Measurements from ENCODE around the gene REEP6. TPM values are rescaled to one million over a fixed set of nuclear protein-coding genes. Genes with fewer than 3 reads are reported as not detected.

Gene REEP6
- total RNA-seq, 1 donor from 2014 or later, result 16.6 TPM

DNA sequence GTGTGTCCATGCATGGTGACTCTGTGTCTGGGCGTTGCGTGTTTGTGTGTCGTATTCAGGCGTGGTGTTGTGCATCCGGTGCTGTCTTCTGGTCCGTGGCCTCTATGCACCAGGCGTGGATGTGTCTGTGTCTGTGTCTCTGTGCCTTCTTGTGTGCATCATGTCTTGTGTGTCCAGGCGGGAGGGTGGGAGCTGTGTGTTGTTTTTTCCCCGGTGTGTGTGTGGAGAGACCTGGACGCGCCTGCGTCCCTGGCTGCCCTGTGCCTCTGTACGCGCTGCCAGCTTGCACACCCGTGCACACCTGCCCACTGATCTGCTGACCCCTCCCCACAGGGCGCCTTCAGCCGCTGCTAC, 34.0 kb downstream of the REEP6 start:
- Mint-ChIP-seq H3K4me1 (ENCODE audit: low read depth) (peaks cover 4% of the 10 kb centered on the region), H3K27ac (no peak overlapping the region), H3K27me3 (peaks cover 53% of the 10 kb centered on the region), H3K9me3 (ENCODE audit: low read depth) (no peaks in the 10 kb centered on the region), H3K4me3 (ENCODE audit: low read depth) (peak overlapping the region; percentile 40), H3K36me3 (ENCODE audit: insufficient read depth) (no peaks in the 10 kb centered on the region)
- TF ChIP-seq, protein P1, sequence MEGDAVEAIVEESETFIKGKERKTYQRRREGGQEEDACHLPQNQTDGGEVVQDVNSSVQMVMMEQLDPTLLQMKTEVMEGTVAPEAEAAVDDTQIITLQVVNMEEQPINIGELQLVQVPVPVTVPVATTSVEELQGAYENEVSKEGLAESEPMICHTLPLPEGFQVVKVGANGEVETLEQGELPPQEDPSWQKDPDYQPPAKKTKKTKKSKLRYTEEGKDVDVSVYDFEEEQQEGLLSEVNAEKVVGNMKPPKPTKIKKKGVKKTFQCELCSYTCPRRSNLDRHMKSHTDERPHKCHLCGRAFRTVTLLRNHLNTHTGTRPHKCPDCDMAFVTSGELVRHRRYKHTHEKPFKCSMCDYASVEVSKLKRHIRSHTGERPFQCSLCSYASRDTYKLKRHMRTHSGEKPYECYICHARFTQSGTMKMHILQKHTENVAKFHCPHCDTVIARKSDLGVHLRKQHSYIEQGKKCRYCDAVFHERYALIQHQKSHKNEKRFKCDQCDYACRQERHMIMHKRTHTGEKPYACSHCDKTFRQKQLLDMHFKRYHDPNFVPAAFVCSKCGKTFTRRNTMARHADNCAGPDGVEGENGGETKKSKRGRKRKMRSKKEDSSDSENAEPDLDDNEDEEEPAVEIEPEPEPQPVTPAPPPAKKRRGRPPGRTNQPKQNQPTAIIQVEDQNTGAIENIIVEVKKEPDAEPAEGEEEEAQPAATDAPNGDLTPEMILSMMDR (IDR thresholded peaks at IDR 0.05; ENCODE audit: unreplicated experiment), result no peak
- no peak for DNase-seq (ENCODE audit: low spot score, unreplicated experiment)

DNA sequence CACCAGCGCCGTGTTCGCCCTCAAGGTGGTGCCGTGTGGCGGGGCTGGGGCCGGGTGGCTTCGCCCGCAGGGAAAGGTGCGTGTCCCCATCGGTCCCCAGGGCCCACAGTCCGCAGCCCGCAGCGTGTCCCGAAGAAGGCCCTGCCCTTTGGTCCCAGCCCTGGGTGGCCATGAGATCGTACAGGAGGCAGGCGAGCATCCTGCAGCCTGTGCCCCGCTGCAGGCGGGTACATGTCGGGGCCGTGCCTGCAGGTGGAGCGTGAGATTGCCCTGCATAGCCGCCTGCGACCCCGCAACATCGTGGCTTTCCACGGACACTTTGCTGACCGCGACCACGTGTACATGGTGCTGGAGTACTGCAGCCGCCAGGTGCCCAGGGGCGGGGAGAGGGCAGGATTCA, 34.4 kb downstream of the REEP6 start:
- Mint-ChIP-seq H3K4me3 (ENCODE audit: low read depth) (no peak overlapping the region), H3K27ac (no peak overlapping the region), H3K4me1 (ENCODE audit: low read depth) (peaks cover 4% of the 10 kb centered on the region), H3K27me3 (peaks cover 57% of the 10 kb centered on the region), H3K36me3 (ENCODE audit: insufficient read depth) (no peaks in the 10 kb centered on the region), H3K9me3 (ENCODE audit: low read depth) (no peaks in the 10 kb centered on the region)
- no peak for DNase-seq (ENCODE audit: low spot score, unreplicated experiment)
- TF ChIP-seq, protein P1 (IDR thresholded peaks at IDR 0.05; ENCODE audit: unreplicated experiment), result no peak

DNA sequence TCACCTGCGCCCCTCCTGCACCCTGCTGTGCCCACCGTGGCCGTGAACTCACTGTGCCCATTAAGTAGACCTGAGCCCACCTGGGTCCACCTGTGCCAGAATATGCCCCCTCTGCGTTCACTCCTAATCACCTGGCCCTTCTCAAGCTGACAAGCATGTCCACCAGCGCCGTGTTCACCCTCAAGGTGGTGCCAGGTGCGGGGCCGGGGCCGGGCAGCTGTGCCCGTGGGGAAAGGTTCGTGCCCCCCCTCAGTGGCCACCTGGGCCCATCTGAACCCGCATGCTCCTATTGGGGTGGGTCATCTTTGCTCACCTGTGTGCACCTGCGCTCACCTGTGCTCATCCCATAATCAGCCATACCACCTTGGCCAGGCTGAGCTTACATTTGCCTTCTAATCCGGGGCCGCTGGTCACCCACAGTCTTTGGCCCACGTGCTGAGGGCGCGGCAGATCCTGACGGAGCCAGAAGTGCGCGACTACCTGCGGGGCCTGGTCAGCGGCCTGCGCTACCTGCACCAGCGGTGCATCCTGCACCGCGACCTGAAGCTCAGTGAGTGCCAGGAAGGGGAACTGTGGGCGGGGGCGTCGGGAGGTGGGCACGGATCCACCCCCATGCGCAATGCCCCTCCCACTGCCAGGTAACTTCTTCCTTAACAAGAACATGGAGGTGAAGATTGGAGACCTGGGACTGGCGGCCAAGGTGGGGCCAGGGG, 35.2 kb downstream of the REEP6 start:
- no peak for DNase-seq (ENCODE audit: low spot score, unreplicated experiment)
- Mint-ChIP-seq H3K4me3 (ENCODE audit: low read depth) (no peak overlapping the region), H3K4me1 (ENCODE audit: low read depth) (peaks cover 4% of the 10 kb centered on the region), H3K27ac (no peak overlapping the region), H3K9me3 (ENCODE audit: low read depth) (no peaks in the 10 kb centered on the region), H3K36me3 (ENCODE audit: insufficient read depth) (no peaks in the 10 kb centered on the region), H3K27me3 (peaks cover 57% of the 10 kb centered on the region)
- TF ChIP-seq, protein P1 (IDR thresholded peaks at IDR 0.05; ENCODE audit: unreplicated experiment), result no peak

DNA sequence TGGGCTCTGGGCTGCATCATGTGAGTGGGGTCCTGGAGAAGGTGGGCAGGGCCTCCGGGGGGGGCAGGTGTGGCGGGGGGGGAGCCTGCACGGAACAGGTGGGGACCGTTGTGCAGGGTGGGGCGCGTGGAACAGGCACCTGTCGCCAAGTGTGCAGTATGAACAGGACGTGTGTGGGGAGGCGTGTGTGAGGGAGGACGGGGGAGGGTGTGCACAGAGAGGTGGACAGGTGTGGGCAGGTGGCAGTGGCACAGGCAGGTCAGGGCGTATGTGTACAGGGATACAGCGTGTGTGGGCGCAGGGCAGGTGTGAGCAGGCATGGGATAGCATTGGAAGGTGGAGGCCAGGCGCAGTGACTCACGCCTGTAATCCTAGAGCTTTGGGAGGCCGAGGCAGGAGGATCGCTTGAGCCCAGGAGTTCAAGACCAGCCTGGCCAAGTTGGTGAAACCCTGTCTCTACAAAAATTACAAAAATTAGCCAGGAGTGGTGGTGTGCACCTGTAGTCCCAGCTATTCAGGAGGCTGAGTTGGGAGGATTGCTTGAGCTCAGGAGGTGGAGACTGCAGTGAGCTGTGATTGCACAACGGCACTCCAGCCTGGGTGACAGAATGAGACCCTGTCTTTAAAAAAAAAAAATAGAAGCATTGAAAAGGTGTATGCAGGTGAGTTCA, 36.1 kb downstream of the REEP6 start:
- H3K27ac Mint-ChIP-seq, result no peak overlapping the region
- peaks cover 52% of the 10 kb centered on the region for H3K27me3 Mint-ChIP-seq
- no peaks in the 10 kb centered on the region for H3K36me3 Mint-ChIP-seq (ENCODE audit: insufficient read depth)
- H3K9me3 Mint-ChIP-seq (ENCODE audit: low read depth), result no peaks in the 10 kb centered on the region
- no peak overlapping the region for H3K4me3 Mint-ChIP-seq (ENCODE audit: low read depth)
- TF ChIP-seq, protein P1 (IDR thresholded peaks at IDR 0.05; ENCODE audit: unreplicated experiment), result no peak
- no peak for DNase-seq (ENCODE audit: low spot score, unreplicated experiment)
- peaks cover 4% of the 10 kb centered on the region for H3K4me1 Mint-ChIP-seq (ENCODE audit: low read depth)

DNA sequence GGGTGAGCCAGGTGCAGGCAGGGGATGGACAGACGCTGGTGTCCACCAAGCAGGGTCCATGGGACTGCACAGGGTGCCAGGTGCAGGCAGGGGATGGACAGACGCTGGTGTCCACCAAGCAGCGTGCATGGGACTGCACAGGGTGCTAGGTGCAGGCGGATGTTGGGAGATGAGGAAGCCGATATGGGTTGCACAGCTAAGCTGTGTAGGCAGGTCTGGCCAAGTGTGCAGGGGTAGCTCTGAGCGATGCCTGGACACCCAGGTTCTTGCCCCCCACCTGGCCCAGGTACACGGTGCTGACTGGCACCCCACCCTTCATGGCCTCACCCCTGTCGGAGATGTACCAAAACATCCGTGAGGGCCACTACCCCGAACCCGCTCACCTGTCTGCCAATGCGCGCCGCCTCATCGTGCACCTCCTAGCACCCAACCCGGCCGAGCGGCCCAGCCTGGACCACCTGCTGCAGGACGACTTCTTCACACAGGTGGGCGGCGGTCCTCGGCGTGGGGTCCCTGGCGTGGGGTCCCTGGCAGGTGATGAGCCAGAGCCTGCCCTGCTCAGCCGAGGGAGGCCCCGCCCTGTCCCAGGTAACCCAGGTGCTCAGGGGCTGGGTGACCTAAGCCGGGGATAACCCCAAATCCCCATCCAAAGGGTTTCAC, 36.8 kb downstream of the REEP6 start:
- peaks cover 4% of the 10 kb centered on the region for H3K4me1 Mint-ChIP-seq (ENCODE audit: low read depth)
- H3K4me3 Mint-ChIP-seq (ENCODE audit: low read depth), result no peak overlapping the region
- no peak for DNase-seq (ENCODE audit: low spot score, unreplicated experiment)
- H3K27ac Mint-ChIP-seq, result no peak overlapping the region
- no peaks in the 10 kb centered on the region for H3K36me3 Mint-ChIP-seq (ENCODE audit: insufficient read depth)
- H3K9me3 Mint-ChIP-seq (ENCODE audit: low read depth), result no peaks in the 10 kb centered on the region
- H3K27me3 Mint-ChIP-seq, result peaks cover 48% of the 10 kb centered on the region
- TF ChIP-seq, protein P1 (IDR thresholded peaks at IDR 0.05; ENCODE audit: unreplicated experiment), result no peak
